H1 (cell line): ENCODE data around the gene LONRF2. TPM values are rescaled to one million over a fixed set of nuclear protein-coding genes. Genes with fewer than 3 reads are reported as not detected.

Experiments used
- polyA plus RNA-seq, 7 experiments: library from polyadenylated mRNA; depleted of rRNA in 3 of 7; stranded (reverse) in 5 of 7; unstranded in 2 of 7; fragments of >200 nt in 5 of 7; fragments of 200-250 nt in 2 of 7; gene quantifications; 1 replicate in 5 of 7; 2 replicates in 1 of 7; 4 replicates in 1 of 7; pipeline versions ENCODE4 v1.2.1 to v1.2.3, GENCODE V29; 2011 to 2013; ENCODE audit warnings: missing spikeins in 2 of 7, mixed read lengths in 2 of 7
- total RNA-seq: library from RNA; stranded (reverse); fragmentation: NEBNext Ultra II Directional; extraction: Animal tissue kit (Norgen Biotek cat#: 25700); gene quantifications from 2 replicates; pipeline ENCODE4 v1.2.1, GENCODE V29; 2021
- TF ChIP-seq, protein P1 (sequence below): IDR thresholded peaks from 2 replicates; pipeline ENCODE4 v1.6.1; 2011; ENCODE audit warnings: low read length, improper control_type of control experiment

Gene LONRF2
- total and polyA plus RNA-seq, 2 of the 8 experiments (the other 6 are each of a cell fraction or from before 2014, with no cell fraction given): 0.24 to 0.74 TPM

DNA sequence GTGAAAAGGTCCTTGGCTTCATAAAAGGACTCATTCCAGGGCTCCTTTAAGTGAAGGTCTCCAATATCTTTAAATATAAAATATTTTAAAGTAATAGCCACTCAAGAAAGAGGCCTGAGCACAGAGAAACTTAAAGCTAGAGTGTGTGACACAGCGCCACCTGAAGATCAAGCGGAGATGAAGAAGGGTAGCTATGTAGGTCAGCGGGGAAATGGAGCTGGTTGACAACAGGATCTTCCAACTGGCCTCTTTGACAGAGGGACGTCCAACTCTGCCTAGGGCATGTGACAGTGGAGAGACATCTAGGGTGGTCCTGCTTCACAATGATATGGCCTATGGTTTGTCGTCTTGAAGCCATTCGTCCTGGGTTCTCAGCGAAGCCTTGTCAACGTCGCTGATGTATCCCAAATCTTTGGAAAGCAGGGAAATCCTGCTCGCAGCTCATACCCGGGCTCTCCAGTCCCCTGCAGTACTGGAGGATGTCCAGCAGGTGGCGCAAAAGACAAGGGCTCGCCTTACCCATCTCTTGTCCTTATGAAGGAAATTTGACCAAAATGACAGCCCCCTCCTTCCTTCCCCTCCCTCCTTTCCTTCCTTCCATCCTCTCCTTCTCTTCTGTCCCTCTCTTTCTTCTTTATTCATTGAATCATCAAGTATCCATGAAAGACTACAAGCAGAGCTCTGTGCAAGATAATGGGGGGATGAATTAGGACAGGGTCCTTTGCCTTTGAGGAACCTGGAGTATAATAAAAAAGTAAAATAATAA lies 59.6 kb downstream of the LONRF2 start (continued):
- TF ChIP-seq, protein P1, sequence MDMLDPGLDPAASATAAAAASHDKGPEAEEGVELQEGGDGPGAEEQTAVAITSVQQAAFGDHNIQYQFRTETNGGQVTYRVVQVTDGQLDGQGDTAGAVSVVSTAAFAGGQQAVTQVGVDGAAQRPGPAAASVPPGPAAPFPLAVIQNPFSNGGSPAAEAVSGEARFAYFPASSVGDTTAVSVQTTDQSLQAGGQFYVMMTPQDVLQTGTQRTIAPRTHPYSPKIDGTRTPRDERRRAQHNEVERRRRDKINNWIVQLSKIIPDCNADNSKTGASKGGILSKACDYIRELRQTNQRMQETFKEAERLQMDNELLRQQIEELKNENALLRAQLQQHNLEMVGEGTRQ: no peak
